Right atrium auricular region (tissue), 2 donors: ENCODE measurements around the gene ARID3A. TPM values are rescaled to one million over a fixed set of nuclear protein-coding genes. Genes with fewer than 3 reads are reported as not detected.
"Not testable (repeated sequence)": the region's sequence is repeated elsewhere in the genome, so short reads cannot be mapped to it uniquely, and the experiment has no call there.

Source experiments
- DNase-seq: peaks from one replicate; pipeline ENCODE4 v3.0.0-alpha.2; 2019; ENCODE audit warnings: low spot score
- H3K27ac ChIP-seq, 2 donors: fragments of 200-600 bp; sonication (generic); 1 replicate in 1 of 2; 2 replicates in 1 of 2; pipeline ENCODE4 v1.5.1; 2016 to 2019
- H3K27me3 ChIP-seq, 2 donors: fragments of 200-600 bp; sonication (generic); one replicate each; pipeline versions ENCODE4 v1.5.1 to v1.6.0; 2017 to 2019
- H3K36me3 ChIP-seq: fragments of 200-600 bp; sonication (generic); one replicate; pipeline ENCODE4 v1.5.1; 2016
- H3K4me1 ChIP-seq, 2 donors: fragments of 200-600 bp; sonication (generic); one replicate each; pipeline versions ENCODE4 v1.5.1 to v1.6.0; 2017 to 2019
- H3K4me3 ChIP-seq, 2 donors: fragments of 200-600 bp; sonication (generic); 1 replicate in 1 of 2; 2 replicates in 1 of 2; pipeline ENCODE4 v1.5.1; 2017 to 2019; ENCODE audit warnings: mild to moderate bottlenecking in 1 of 2, moderate library complexity in 1 of 2
- H3K9me3 ChIP-seq, 2 donors: fragments of 200-600 bp; sonication (generic); one replicate each; pipeline ENCODE4 v1.5.1; 2019
- CTCF ChIP-seq, 2 donors: fragments of 200-600 bp; sonication (generic); IDR thresholded peaks; one replicate each; pipeline ENCODE4 v1.5.1; 2019; ENCODE audit warnings: antibody characterized with exemption in 2 of 2
- total RNA-seq, 2 donors: library from RNA; depleted of rRNA; stranded (reverse); fragments of >200 nt; gene quantifications; one replicate each; pipeline ENCODE4 v1.1.0, GENCODE V29; 2016

The ARID3A gene
- 1 to 10 TPM; 1.7 to 3.4 TPM for total RNA-seq

DNA sequence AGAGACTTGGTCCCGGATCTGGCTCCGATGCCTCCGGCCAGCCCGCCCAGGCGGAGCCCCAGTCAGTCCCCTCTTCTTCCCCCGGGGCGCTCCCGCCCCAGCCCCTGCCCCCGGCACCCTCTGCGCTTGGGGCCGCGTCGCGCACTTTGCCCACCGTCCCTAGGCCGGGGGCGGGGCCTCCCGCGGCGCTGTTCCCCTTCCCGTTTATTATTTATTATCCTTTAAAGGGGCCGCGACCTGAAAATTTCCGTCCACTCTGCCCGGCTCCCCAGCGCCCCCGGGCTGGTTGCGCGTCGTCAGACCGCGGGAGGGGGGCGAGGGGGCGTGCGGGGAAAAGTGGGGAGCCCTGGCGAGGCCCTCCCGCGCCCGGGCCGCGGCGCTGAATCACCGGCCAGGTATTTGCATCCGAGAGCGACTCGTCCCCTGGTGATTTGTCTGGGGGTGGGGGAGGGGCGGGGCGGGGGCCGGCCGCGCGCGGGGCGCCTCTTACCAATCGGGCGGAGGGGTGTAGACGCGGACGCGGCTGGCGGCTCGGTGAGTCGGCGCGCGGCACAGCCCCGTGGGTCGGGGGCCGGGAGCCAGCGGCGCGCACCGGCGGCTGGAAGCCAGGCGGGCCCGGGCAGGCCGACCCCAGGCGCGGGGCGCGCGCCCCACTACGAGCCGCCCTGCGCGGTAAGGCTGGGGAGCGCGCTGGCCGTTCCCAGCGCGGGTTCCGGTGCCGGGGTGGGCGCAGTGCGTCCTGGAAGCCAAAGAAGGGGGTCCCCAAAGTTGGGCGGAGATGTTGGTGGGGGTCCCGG lies at the start of gene ARID3A:
Gene ARID3A, plus strand, starts transcription at position 510 of the 797 bp plus-strand sequence. CDS start 3,494 bp downstream, outside the sequence.
- Histone ChIP-seq H3K4me3 (peak within 1 kb of the TSS; percentile 76 to 94), H3K36me3 (no peaks in the 10 kb centered on the region), H3K4me1 (peaks cover 0 to 33% of the 10 kb centered on the region in 2 donors), H3K9me3 (no peaks in the 10 kb centered on the region), H3K27me3 (peaks cover 0 to 7% of the 10 kb centered on the region in 2 donors), H3K27ac (peak within 1 kb of the TSS; percentile 80 to 89)
- no peak for TF ChIP-seq CTCF (IDR thresholded peaks at IDR 0.05)
- peak; percentile 85 for DNase-seq

- Histone ChIP-seq H3K27ac (no peak overlapping the region), H3K9me3 (no peaks in the 10 kb centered on the region), H3K4me3 (no peak overlapping the region), H3K27me3 (no peaks in the 10 kb centered on the region), H3K4me1 (peaks cover 0 to 5% of the 10 kb centered on the region in 2 donors), H3K36me3 (peaks cover 49% of the 10 kb centered on the region)
- TF ChIP-seq CTCF (IDR thresholded peaks at IDR 0.05) = no peak
- no peak for DNase-seq
These were observed 49.7 kb upstream of the ARID3A start for GRCh38 chr19:876089-876488.

GRCh38 chr19:876780-877314 lies 49.0 kb upstream of the ARID3A start:
- DNase-seq = no peak
- no peak overlapping the region for H3K27ac ChIP-seq
- peaks cover 0 to 5% of the 10 kb centered on the region in 2 donors for H3K4me1 ChIP-seq
- TF ChIP-seq CTCF (IDR thresholded peaks at IDR 0.05) = no peak
- no peaks in the 10 kb centered on the region for H3K27me3 ChIP-seq
- H3K4me3 ChIP-seq = no peak overlapping the region
- no peaks in the 10 kb centered on the region for H3K9me3 ChIP-seq
- H3K36me3 ChIP-seq = peaks cover 52% of the 10 kb centered on the region

DNA sequence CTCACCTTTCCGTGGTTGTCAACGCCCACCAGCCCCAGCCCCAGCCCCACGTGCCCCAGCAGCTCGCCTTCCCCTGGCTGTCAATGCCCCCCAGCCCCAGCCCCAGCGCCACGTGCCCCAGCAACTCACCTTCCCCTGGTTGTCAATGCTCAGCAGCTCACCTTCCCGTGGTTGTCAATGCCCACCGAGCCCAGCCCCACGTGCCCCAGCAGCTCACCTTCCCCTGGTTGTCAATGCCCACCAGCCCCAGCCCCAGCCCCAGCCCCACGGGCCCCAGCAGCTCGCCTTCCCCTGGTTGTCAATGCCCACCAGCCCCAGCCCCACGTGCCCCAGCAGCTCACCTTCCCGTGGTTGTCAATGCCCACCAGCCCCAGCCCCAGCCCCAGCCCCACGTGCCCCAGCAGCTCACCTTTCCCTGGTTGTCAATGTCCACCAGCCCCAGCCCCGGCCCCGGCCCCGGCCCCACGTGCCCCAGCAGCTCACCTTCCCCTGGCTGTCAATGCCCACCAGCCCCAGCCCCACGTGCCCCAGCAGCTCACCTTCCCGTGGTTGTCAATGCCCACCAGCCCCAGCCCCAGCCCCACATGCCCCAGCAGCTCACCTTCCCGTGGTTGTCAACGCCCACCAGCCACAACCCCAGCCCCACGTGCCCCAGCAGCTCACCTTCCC lies 47.7 kb upstream of the ARID3A start:
- H3K36me3 ChIP-seq = peaks cover 62% of the 10 kb centered on the region
- not testable (repeated sequence) for H3K4me3 ChIP-seq, H3K9me3 ChIP-seq, H3K27me3 ChIP-seq, DNase-seq, H3K4me1 ChIP-seq, H3K27ac ChIP-seq

DNA sequence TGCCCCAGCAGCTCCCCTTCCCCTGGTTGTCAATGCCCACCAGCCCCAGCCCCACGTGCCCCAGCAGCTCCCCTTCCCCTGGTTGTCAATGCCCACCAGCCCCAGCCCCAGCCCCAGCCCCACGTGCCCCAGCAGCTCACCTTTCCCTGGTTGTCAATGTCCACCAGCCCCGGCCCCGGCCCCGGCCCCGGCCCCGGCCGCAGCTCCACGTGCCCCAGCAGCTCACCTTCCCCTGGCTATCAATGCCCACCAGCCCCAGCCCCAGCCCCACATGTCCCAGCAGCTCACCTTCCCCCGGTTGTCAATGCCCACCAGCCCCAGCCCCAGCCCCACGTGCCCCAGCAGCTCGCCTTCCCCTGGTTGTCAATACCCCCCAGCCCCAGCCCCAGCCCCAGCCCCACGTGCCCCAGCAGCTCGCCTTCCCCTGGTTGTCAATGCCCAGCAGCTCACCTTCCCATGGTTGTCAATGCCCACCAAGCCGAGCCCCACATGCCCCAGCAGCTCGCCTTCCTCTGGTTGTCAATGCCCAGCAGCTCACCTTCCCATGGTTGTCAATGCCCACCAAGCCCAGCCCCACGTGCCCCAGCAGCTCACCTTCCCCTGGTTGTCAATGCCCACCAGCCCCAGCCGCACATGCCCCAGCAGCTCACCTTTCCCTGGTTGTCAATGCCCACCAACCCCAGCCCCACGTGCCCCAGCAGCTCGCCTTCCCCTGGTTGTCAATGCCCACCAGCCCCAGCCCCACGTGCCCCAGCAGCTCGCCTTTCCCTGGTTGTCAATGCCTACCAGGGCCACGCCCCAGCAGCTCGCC lies 46.9 kb upstream of the ARID3A start:
- H3K4me3 ChIP-seq, H3K9me3 ChIP-seq, H3K27ac ChIP-seq, DNase-seq, H3K27me3 ChIP-seq, H3K4me1 ChIP-seq: not testable (repeated sequence)
- peaks cover 55% of the 10 kb centered on the region for H3K36me3 ChIP-seq

GRCh38 chr19:879711-880438 lies 46.0 kb upstream of the ARID3A start:
- H3K27ac ChIP-seq = no peak overlapping the region
- no peak for DNase-seq

More at GRCh38 chr19:879711-880438, 46.0 kb upstream of the ARID3A start:
- TF ChIP-seq CTCF (IDR thresholded peaks at IDR 0.05) = no peak
- no peaks in the 10 kb centered on the region for H3K27me3 ChIP-seq
- H3K4me1 ChIP-seq = no peaks in the 10 kb centered on the region
- peaks cover 55% of the 10 kb centered on the region for H3K36me3 ChIP-seq
- no peak overlapping the region for H3K4me3 ChIP-seq
- H3K9me3 ChIP-seq = no peaks in the 10 kb centered on the region
